GM12878 (cell line): ENCODE results near the gene SPDL1. TPM values are rescaled to one million over a fixed set of nuclear protein-coding genes. Genes with fewer than 3 reads are reported as not detected.

Experiments used
- BCL11A ChIP-seq: IDR thresholded peaks from 2 replicates; pipeline ENCODE4 v1.6.1; 2011; ENCODE audit warnings: low read depth, low read length
- BMI1 ChIP-seq: fragments of 450-650 bp; IDR thresholded peaks from 2 replicates; pipeline ENCODE4 v1.6.1; 2016; ENCODE audit warnings: mild to moderate bottlenecking, moderate library complexity, borderline replicate concordance
- CHD4 ChIP-seq: fragments of 200-600 bp; sonication (generic); IDR thresholded peaks from 2 replicates; pipeline ENCODE4 v1.6.1; 2016; ENCODE audit warnings: mild to moderate bottlenecking
- EZH2 ChIP-seq: IDR thresholded peaks from 2 replicates; pipeline ENCODE4 v1.6.1; 2012; ENCODE audit warnings: low read depth, mild to moderate bottlenecking, control low read depth, inconsistent platforms, low read length, borderline replicate concordance; ENCODE audit not compliant: control insufficient read depth
- GABPA ChIP-seq: IDR thresholded peaks from 2 replicates; pipeline ENCODE4 v1.6.1; 2014; ENCODE audit warnings: antibody characterized with exemption, low read depth, mild to moderate bottlenecking, inconsistent platforms
- HDAC2 ChIP-seq: fragments of 200-600 bp; sonication (generic); IDR thresholded peaks from 2 replicates; pipeline ENCODE4 v1.6.1; 2017
- IKZF2 ChIP-seq, 2 experiments: fragments of 450-650 bp; IDR thresholded peaks; 2 replicates each; pipeline ENCODE4 v1.6.1; 2017; ENCODE audit warnings: mild to moderate bottlenecking in 2 of 2, moderate library complexity in 2 of 2
- MXI1 ChIP-seq: fragments of 150-350 bp; IDR thresholded peaks from 2 replicates; pipeline ENCODE4 v1.6.1; 2011; ENCODE audit warnings: low read depth, mild to moderate bottlenecking, inconsistent platforms, low read length, improper control_type of control experiment
- MYB ChIP-seq: fragments of 150-350 bp; IDR thresholded peaks from 2 replicates; pipeline ENCODE4 v1.6.1; 2014; ENCODE audit warnings: mild to moderate bottlenecking, low read depth, low read length, borderline replicate concordance
- NFIC ChIP-seq: IDR thresholded peaks from 2 replicates; pipeline ENCODE4 v1.6.1; 2012; ENCODE audit warnings: low read depth, mild to moderate bottlenecking, inconsistent platforms, low read length, moderate library complexity
- PAX8 ChIP-seq: fragments of 450-650 bp; IDR thresholded peaks from 2 replicates; pipeline ENCODE4 v1.6.1; 2017; ENCODE audit warnings: mild to moderate bottlenecking, moderate library complexity
- PML ChIP-seq: IDR thresholded peaks from 2 replicates; pipeline ENCODE4 v1.6.1; 2012; ENCODE audit warnings: low read length, inconsistent platforms
- SIX5 ChIP-seq: IDR thresholded peaks from 2 replicates; pipeline ENCODE4 v1.6.1; 2011; ENCODE audit warnings: mild to moderate bottlenecking, low read depth, low read length, moderate library complexity; ENCODE audit not compliant: severe bottlenecking
- SREBF2 ChIP-seq: IDR thresholded peaks from 2 replicates; pipeline ENCODE4 v1.6.1; 2012; ENCODE audit warnings: mild to moderate bottlenecking, low read length
- TAF1 ChIP-seq: IDR thresholded peaks from 2 replicates; pipeline ENCODE4 v1.6.1; 2011; ENCODE audit warnings: mild to moderate bottlenecking, low read depth, low read length, borderline replicate concordance
- YBX1 ChIP-seq: fragments of 450-650 bp; IDR thresholded peaks from 2 replicates; pipeline ENCODE4 v1.6.1; 2016; ENCODE audit warnings: antibody characterized with exemption
- polyA plus RNA-seq, 11 experiments: library from polyadenylated mRNA; depleted of rRNA in 4 of 11; unstranded in 6 of 11; stranded (reverse) in 5 of 11; fragments of >200 nt; fragmentation: Nextera tagmentation in 4 of 11; fragmentation: Illumina TruSeq in 1 of 11; extraction: Ambion mirVana in 4 of 11; extraction: Trizol in 1 of 11; gene quantifications; 1 replicate in 1 of 11; 2 replicates in 10 of 11; pipeline versions ENCODE4 v1.2.1 to v1.2.3, GENCODE V29; 2011 to 2016; ENCODE audit warnings: inconsistent platforms in 2 of 11, missing spikeins in 2 of 11, low read depth in 1 of 11
- total RNA-seq, 4 experiments: library from RNA; depleted of rRNA in 3 of 4; stranded (reverse); fragments of >200 nt in 3 of 4; fragmentation: Illumina TruSeq in 1 of 4; extraction: Trizol in 1 of 4; gene quantifications; 2 replicates each; pipeline versions ENCODE4 v1.2.1 to v1.2.3, GENCODE V29; 2013 to 2021
- TF ChIP-seq, protein P1 (sequence below): fragments of 450-650 bp; IDR thresholded peaks from 2 replicates; pipeline ENCODE4 v1.6.1; 2016; ENCODE audit warnings: mild to moderate bottlenecking
- TF ChIP-seq, protein P2 (sequence below): IDR thresholded peaks from 2 replicates; pipeline ENCODE4 v1.6.1; 2012; ENCODE audit warnings: improper control_type of control experiment, low read depth, low read length; ENCODE audit not compliant: insufficient replicate concordance
- TF ChIP-seq, protein P3 (sequence below): IDR thresholded peaks from 2 replicates; pipeline ENCODE4 v1.6.1; 2012; ENCODE audit warnings: low read length, inconsistent platforms
- TF ChIP-seq, protein P4 (sequence below): fragments of 450-650 bp; IDR thresholded peaks from 2 replicates; pipeline ENCODE4 v1.6.1; 2014; ENCODE audit warnings: mild to moderate bottlenecking
- TF ChIP-seq, protein P5 (sequence below): fragments of 450-650 bp; IDR thresholded peaks from 2 replicates; pipeline ENCODE4 v1.6.1; 2017; ENCODE audit warnings: antibody characterized with exemption, mild to moderate bottlenecking, moderate library complexity

Gene SPDL1
- total and polyA plus RNA-seq, 10 of the 15 experiments (the other 5 are each of a cell fraction or from before 2014, with no cell fraction given) = 34.2 to 69.9 (median 46.0) TPM

DNA sequence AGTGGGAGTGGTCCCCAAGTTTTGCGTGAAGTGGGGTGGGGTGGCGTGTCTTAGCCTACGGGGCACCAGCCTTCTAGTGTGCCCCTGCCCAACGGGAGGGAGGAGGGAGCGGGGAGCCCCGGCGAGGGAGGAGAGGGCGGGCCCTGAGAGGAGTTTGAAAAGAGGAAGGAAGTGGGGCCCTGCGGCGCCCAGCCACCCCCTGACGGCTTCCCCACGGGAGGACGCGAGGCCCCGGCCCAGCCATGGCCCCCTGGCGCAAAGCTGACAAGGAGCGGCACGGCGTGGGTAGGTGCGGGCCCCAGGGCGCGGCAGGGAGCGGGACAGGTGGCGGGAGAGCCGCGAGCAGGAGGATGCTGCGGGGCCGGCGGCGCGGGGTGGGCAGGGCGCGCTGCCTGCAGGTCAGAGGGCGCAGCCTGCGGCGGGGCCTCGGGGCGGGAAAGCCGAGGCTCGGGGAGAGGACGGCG, 53.5 kb downstream of the SPDL1 start, which contains the start of gene DOCK2 (continued):
- TF ChIP-seq, protein P1, sequence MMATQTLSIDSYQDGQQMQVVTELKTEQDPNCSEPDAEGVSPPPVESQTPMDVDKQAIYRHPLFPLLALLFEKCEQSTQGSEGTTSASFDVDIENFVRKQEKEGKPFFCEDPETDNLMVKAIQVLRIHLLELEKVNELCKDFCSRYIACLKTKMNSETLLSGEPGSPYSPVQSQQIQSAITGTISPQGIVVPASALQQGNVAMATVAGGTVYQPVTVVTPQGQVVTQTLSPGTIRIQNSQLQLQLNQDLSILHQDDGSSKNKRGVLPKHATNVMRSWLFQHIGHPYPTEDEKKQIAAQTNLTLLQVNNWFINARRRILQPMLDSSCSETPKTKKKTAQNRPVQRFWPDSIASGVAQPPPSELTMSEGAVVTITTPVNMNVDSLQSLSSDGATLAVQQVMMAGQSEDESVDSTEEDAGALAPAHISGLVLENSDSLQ = no peak
- TF ChIP-seq HDAC2 (no peak), IKZF2 (IDR thresholded peaks at IDR 0.05) (peak; percentile 23 to 65; a peak in 3 of 4 replicates), BCL11A (0 out of 2 replicates have a peak, but pooled peaks have one; percentile 12), BMI1 (no peak), EZH2 (no peak), MYB (no peak), PML (no peak), CHD4 (no peak), PAX8 (no peak), TAF1 (peak; percentile 60; the same call in 1 of the 2 replicates), GABPA (no peak), YBX1 (no peak), SIX5 (no peak), NFIC (no peak), MXI1 (peak; percentile 69; the same call in 1 of the 2 replicates), SREBF2 (no peak)
- TF ChIP-seq, protein P2, sequence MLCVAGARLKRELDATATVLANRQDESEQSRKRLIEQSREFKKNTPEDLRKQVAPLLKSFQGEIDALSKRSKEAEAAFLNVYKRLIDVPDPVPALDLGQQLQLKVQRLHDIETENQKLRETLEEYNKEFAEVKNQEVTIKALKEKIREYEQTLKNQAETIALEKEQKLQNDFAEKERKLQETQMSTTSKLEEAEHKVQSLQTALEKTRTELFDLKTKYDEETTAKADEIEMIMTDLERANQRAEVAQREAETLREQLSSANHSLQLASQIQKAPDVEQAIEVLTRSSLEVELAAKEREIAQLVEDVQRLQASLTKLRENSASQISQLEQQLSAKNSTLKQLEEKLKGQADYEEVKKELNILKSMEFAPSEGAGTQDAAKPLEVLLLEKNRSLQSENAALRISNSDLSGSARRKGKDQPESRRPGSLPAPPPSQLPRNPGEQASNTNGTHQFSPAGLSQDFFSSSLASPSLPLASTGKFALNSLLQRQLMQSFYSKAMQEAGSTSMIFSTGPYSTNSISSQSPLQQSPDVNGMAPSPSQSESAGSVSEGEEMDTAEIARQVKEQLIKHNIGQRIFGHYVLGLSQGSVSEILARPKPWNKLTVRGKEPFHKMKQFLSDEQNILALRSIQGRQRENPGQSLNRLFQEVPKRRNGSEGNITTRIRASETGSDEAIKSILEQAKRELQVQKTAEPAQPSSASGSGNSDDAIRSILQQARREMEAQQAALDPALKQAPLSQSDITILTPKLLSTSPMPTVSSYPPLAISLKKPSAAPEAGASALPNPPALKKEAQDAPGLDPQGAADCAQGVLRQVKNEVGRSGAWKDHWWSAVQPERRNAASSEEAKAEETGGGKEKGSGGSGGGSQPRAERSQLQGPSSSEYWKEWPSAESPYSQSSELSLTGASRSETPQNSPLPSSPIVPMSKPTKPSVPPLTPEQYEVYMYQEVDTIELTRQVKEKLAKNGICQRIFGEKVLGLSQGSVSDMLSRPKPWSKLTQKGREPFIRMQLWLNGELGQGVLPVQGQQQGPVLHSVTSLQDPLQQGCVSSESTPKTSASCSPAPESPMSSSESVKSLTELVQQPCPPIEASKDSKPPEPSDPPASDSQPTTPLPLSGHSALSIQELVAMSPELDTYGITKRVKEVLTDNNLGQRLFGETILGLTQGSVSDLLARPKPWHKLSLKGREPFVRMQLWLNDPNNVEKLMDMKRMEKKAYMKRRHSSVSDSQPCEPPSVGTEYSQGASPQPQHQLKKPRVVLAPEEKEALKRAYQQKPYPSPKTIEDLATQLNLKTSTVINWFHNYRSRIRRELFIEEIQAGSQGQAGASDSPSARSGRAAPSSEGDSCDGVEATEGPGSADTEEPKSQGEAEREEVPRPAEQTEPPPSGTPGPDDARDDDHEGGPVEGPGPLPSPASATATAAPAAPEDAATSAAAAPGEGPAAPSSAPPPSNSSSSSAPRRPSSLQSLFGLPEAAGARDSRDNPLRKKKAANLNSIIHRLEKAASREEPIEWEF = no peak
- TF ChIP-seq, protein P3, sequence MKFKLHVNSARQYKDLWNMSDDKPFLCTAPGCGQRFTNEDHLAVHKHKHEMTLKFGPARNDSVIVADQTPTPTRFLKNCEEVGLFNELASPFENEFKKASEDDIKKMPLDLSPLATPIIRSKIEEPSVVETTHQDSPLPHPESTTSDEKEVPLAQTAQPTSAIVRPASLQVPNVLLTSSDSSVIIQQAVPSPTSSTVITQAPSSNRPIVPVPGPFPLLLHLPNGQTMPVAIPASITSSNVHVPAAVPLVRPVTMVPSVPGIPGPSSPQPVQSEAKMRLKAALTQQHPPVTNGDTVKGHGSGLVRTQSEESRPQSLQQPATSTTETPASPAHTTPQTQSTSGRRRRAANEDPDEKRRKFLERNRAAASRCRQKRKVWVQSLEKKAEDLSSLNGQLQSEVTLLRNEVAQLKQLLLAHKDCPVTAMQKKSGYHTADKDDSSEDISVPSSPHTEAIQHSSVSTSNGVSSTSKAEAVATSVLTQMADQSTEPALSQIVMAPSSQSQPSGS = no peak
- TF ChIP-seq, protein P4, sequence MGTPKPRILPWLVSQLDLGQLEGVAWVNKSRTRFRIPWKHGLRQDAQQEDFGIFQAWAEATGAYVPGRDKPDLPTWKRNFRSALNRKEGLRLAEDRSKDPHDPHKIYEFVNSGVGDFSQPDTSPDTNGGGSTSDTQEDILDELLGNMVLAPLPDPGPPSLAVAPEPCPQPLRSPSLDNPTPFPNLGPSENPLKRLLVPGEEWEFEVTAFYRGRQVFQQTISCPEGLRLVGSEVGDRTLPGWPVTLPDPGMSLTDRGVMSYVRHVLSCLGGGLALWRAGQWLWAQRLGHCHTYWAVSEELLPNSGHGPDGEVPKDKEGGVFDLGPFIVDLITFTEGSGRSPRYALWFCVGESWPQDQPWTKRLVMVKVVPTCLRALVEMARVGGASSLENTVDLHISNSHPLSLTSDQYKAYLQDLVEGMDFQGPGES = no peak
- TF ChIP-seq, protein P5, sequence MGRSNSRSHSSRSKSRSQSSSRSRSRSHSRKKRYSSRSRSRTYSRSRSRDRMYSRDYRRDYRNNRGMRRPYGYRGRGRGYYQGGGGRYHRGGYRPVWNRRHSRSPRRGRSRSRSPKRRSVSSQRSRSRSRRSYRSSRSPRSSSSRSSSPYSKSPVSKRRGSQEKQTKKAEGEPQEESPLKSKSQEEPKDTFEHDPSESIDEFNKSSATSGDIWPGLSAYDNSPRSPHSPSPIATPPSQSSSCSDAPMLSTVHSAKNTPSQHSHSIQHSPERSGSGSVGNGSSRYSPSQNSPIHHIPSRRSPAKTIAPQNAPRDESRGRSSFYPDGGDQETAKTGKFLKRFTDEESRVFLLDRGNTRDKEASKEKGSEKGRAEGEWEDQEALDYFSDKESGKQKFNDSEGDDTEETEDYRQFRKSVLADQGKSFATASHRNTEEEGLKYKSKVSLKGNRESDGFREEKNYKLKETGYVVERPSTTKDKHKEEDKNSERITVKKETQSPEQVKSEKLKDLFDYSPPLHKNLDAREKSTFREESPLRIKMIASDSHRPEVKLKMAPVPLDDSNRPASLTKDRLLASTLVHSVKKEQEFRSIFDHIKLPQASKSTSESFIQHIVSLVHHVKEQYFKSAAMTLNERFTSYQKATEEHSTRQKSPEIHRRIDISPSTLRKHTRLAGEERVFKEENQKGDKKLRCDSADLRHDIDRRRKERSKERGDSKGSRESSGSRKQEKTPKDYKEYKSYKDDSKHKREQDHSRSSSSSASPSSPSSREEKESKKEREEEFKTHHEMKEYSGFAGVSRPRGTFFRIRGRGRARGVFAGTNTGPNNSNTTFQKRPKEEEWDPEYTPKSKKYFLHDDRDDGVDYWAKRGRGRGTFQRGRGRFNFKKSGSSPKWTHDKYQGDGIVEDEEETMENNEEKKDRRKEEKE = no peak
